IPS DF 19.7 (cell line): ENCODE results near the gene FMN1.
A peak's percentile ranks its signal among the peaks of the same experiment; 100 is the strongest.

Source experiments
- DNase-seq: peaks from one replicate; pipeline ENCODE4 v3.0.0-alpha.2; 2013; ENCODE audit warnings: low read depth, low spot score

Gene FMN1

GRCh38 chr15:32828507-32829186 is 365.9 kb downstream of the FMN1 start:
- DNase-seq, result no peak

- DNase-seq, result no peak
Measured at GRCh38 chr15:32826685-32827084, 367.8 kb downstream of the FMN1 start.

GRCh38 chr15:32825219-32825618 is 369.3 kb downstream of the FMN1 start:
- no peak for DNase-seq

- DNase-seq, result no peak
Measured at GRCh38 chr15:32824777-32825176, 369.7 kb downstream of the FMN1 start.

- DNase-seq, result no peak
Measured at GRCh38 chr15:32823750-32824149, 370.8 kb downstream of the FMN1 start.

GRCh38 chr15:32822739-32823138 is 371.8 kb downstream of the FMN1 start:
- DNase-seq, result no peak

GRCh38 chr15:32819448-32819847 is 375.1 kb downstream of the FMN1 start:
- DNase-seq, result no peak

- DNase-seq, result no peak
Measured at GRCh38 chr15:32818758-32819447, 375.6 kb downstream of the FMN1 start.

GRCh38 chr15:32817577-32817976 is 376.9 kb downstream of the FMN1 start:
- DNase-seq, result no peak

GRCh38 chr15:32807331-32807730 is 387.2 kb downstream of the FMN1 start:
- no peak for DNase-seq

GRCh38 chr15:32803631-32804030 is 390.9 kb downstream of the FMN1 start:
- no peak for DNase-seq

- DNase-seq, result no peak
Measured at GRCh38 chr15:32802286-32802936, 392.1 kb downstream of the FMN1 start.

- DNase-seq, result no peak
Measured at GRCh38 chr15:32799936-32800535, 394.5 kb downstream of the FMN1 start.

GRCh38 chr15:32796856-32797255 is 397.7 kb downstream of the FMN1 start:
- DNase-seq, result no peak

GRCh38 chr15:32794973-32795372 is 399.5 kb downstream of the FMN1 start:
- no peak for DNase-seq

- no peak for DNase-seq
Measured at GRCh38 chr15:32792436-32792835, 402.1 kb downstream of the FMN1 start.

- no peak for DNase-seq
Measured at GRCh38 chr15:32790352-32790999, 404.0 kb downstream of the FMN1 start.

- DNase-seq, result no peak
Measured at GRCh38 chr15:32787949-32788348, 406.6 kb downstream of the FMN1 start.

GRCh38 chr15:32786906-32787305 is 407.6 kb downstream of the FMN1 start:
- DNase-seq, result no peak

GRCh38 chr15:32784581-32784980 is 409.9 kb downstream of the FMN1 start:
- DNase-seq, result no peak

- peak; percentile 12 for DNase-seq
Measured at GRCh38 chr15:32781781-32782180, 412.7 kb downstream of the FMN1 start.
